IMR-90 (cell line): Measurements from ENCODE around the gene TK2. TPM values are rescaled to one million over a fixed set of nuclear protein-coding genes. Genes with fewer than 3 reads are reported as not detected.

Experiments used
- ATAC-seq: fragments of 200-7000 bp; cut with Tn5 transposase; 2 replicates; pipeline ENCODE4 v1.9.1; 2020; ENCODE audit warnings: low read depth, mild to moderate bottlenecking, moderate library complexity
- BruUV-seq: library from RNA; stranded (reverse); fragments of 400-500 nt; replicated peaks from 2 replicates; lab custom pipeline; 2021; lab: Mats Ljungman, UMichigan
- CTCF ChIA-PET: fragments of 300-600 bp; formaldehyde crosslinking; extraction: SDS; loops from one replicate; lab custom pipeline; 2021; ENCODE audit warnings: antibody characterized with exemption; lab: Yijun Ruan, JAX
- POLR2A ChIA-PET: fragments of 300-600 bp; sonication (Branson Sonifier 250); formaldehyde crosslinking; loops from one replicate; lab custom pipeline; 2022; ENCODE audit warnings: antibody characterized with exemption; ENCODE audit not compliant: unreplicated experiment; lab: Charles Lee
- DNase-seq: peaks from one replicate; pipeline ENCODE4 v3.0.0; 2013
- H2AFZ ChIP-seq: replicated peaks from 2 replicates; pipeline ENCODE3; 2013; ENCODE audit warnings: low read length, mild to moderate bottlenecking; ENCODE audit not compliant: poor library complexity
- H2AK5ac ChIP-seq: 2 replicates; pipeline ENCODE4 v1.6.1; 2013; ENCODE audit warnings: low read depth, low read length, inconsistent platforms
- H2AK9ac ChIP-seq: replicated peaks from 2 replicates; pipeline ENCODE3; 2013; ENCODE audit warnings: mild to moderate bottlenecking, low read depth, low read length, moderate library complexity; ENCODE audit not compliant: poor library complexity
- H2BK120ac ChIP-seq: 2 replicates; pipeline ENCODE4 v1.6.1; 2013; ENCODE audit warnings: low read depth, low read length, inconsistent platforms
- H2BK15ac ChIP-seq: 3 replicates; pipeline ENCODE4 v1.6.1; 2013; ENCODE audit warnings: low read depth, low read length, inconsistent platforms
- H2BK20ac ChIP-seq: 2 replicates; pipeline ENCODE4 v1.6.1; 2013; ENCODE audit warnings: low read depth, mild to moderate bottlenecking, inconsistent platforms, low read length, moderate library complexity
- H2BK5ac ChIP-seq: 2 replicates; pipeline ENCODE4 v1.6.1; 2013; ENCODE audit warnings: mild to moderate bottlenecking, low read depth, low read length, inconsistent platforms; ENCODE audit not compliant: poor library complexity, severe bottlenecking
- H3K14ac ChIP-seq: replicated peaks from 2 replicates; pipeline ENCODE4 v1.6.1; 2013; ENCODE audit warnings: low read depth, low read length, inconsistent platforms
- H3K18ac ChIP-seq: 2 replicates; pipeline ENCODE4 v1.6.1; 2013; ENCODE audit warnings: low read depth, low read length, control low read depth
- H3K23ac ChIP-seq: 2 replicates; pipeline ENCODE4 v1.6.1; 2013; ENCODE audit warnings: low read depth, low read length, inconsistent platforms
- H3K27ac ChIP-seq: 2 replicates; pipeline ENCODE4 v1.5.1; 2013; ENCODE audit warnings: mild to moderate bottlenecking, control low read depth, low read length; ENCODE audit not compliant: insufficient read depth
- H3K27me3 ChIP-seq: 2 replicates; pipeline ENCODE4 v1.6.1; 2013; ENCODE audit warnings: low read length; ENCODE audit not compliant: control insufficient read depth, insufficient read depth
- H3K36me3 ChIP-seq: 2 replicates; pipeline ENCODE4 v1.6.1; 2013; ENCODE audit warnings: low read length, mixed read lengths; ENCODE audit not compliant: control insufficient read depth, insufficient read depth
- H3K4ac ChIP-seq: 2 replicates; pipeline ENCODE4 v1.6.1; 2013; ENCODE audit warnings: low read depth, low read length, inconsistent platforms
- H3K4me1 ChIP-seq: 2 replicates; pipeline ENCODE4 v1.6.1; 2013; ENCODE audit warnings: low read length, mixed read lengths; ENCODE audit not compliant: control insufficient read depth, insufficient read depth
- H3K4me2 ChIP-seq: 2 replicates; pipeline ENCODE4 v1.6.1; 2013; ENCODE audit warnings: low read depth, mild to moderate bottlenecking, control low read depth, low read length, moderate library complexity
- H3K4me3 ChIP-seq: 2 replicates; pipeline ENCODE4 v1.5.1; 2013; ENCODE audit warnings: low read depth, mild to moderate bottlenecking, control low read depth, low read length, moderate library complexity; ENCODE audit not compliant: insufficient read depth
- H3K56ac ChIP-seq: 2 replicates; pipeline ENCODE4 v1.6.1; 2013; ENCODE audit warnings: low read length, inconsistent platforms; ENCODE audit not compliant: insufficient read depth; ENCODE audit errors: extremely low read depth
- H3K79me1 ChIP-seq, 2 experiments: 2 replicates each; pipeline ENCODE4 v1.6.1; 2013; ENCODE audit warnings: low read length in 2 of 2, inconsistent platforms in 1 of 2, low read depth in 1 of 2
- H3K9ac ChIP-seq: 2 replicates; pipeline ENCODE4 v1.6.1; 2013; ENCODE audit warnings: low read depth, low read length, control low read depth
- H3K9me1 ChIP-seq: 2 replicates; pipeline ENCODE4 v1.6.1; 2013; ENCODE audit warnings: low read length, inconsistent platforms; ENCODE audit not compliant: insufficient read depth
- H3K9me3 ChIP-seq: 2 replicates; pipeline ENCODE4 v1.6.1; 2013; ENCODE audit warnings: low read length; ENCODE audit not compliant: control insufficient read depth, insufficient read depth
- H4K20me1 ChIP-seq: 2 replicates; pipeline ENCODE4 v1.6.1; 2013; ENCODE audit warnings: low read length, inconsistent platforms; ENCODE audit not compliant: insufficient read depth
- H4K5ac ChIP-seq: 2 replicates; pipeline ENCODE4 v1.6.1; 2013; ENCODE audit warnings: mild to moderate bottlenecking, low read depth, low read length, control low read depth
- H4K8ac ChIP-seq, 2 experiments: 2 replicates each; pipeline ENCODE4 v1.6.1; 2013; ENCODE audit warnings: low read depth in 2 of 2, low read length in 2 of 2, control low read depth in 1 of 2, inconsistent platforms in 1 of 2
- H4K91ac ChIP-seq: 2 replicates; pipeline ENCODE4 v1.6.1; 2013; ENCODE audit warnings: low read depth, low read length, inconsistent platforms; ENCODE audit not compliant: insufficient read depth
- CHD1 ChIP-seq: IDR thresholded peaks from 2 replicates; pipeline ENCODE4 v1.6.1; 2012; ENCODE audit warnings: low read depth, low read length, improper control_type of control experiment
- CTCF ChIP-seq: conservative IDR thresholded peaks from 2 replicates; pipeline ENCODE4 v1.5.1; 2012; ENCODE audit warnings: mild to moderate bottlenecking, low read depth, low read length, improper control_type of control experiment
- FOS ChIP-seq: fragments of 150-350 bp; IDR thresholded peaks from 2 replicates; pipeline ENCODE4 v1.6.1; 2016; ENCODE audit warnings: low read depth, low read length
- MAFK ChIP-seq: IDR thresholded peaks from 2 replicates; pipeline ENCODE4 v1.6.1; 2012; ENCODE audit warnings: low read depth, low read length, improper control_type of control experiment
- MAZ ChIP-seq: IDR thresholded peaks from 2 replicates; pipeline ENCODE4 v1.6.1; 2012; ENCODE audit warnings: low read depth, mild to moderate bottlenecking, low read length, improper control_type of control experiment, moderate library complexity, borderline replicate concordance
- NFE2L2 ChIP-seq: fragments of 150-350 bp; IDR thresholded peaks from 2 replicates; pipeline ENCODE4 v1.6.1; 2016; ENCODE audit warnings: low read depth, mild to moderate bottlenecking, low read length
- RFX5 ChIP-seq: IDR thresholded peaks from 2 replicates; pipeline ENCODE4 v1.8.0; 2012; ENCODE audit warnings: low read depth, mild to moderate bottlenecking, low read length, moderate library complexity
- SMC3 ChIP-seq: fragments of 150-350 bp; IDR thresholded peaks from 2 replicates; pipeline ENCODE4 v1.6.1; 2016; ENCODE audit warnings: low read depth, mild to moderate bottlenecking, antibody characterized with exemption, low read length, moderate library complexity
- WGBS, 2 experiments: methylation state at CpG; one replicate each; pipeline versions ENCODE4 v1.1.5 to v1.1.7; 2013; ENCODE audit warnings: missing lambda C conversion rate in 2 of 2; ENCODE audit not compliant: insufficient read length in 1 of 2; ENCODE audit errors: extremely low coverage in 2 of 2; 5-methylcytosine and 5-hydroxymethylcytosine counted together
- dilution Hi-C: fragments of 300-500 bp; cut with HindIII; formaldehyde crosslinking; loops from one replicate; pipeline ENCODE4 v1.14.3; 2018; ENCODE audit warnings: low sequenced_read_pairs; ENCODE audit not compliant: unreplicated experiment
- in situ Hi-C: fragments of 300-500 bp; cut with MboI; formaldehyde crosslinking; loops from 3 replicates; pipeline ENCODE4 v1.14.3; 2019; ENCODE audit warnings: low sequenced_read_pairs, inconsistent platforms, mixed read lengths
- intact Hi-C: fragments of 100-400 bp; cut with micrococcal nuclease; formaldehyde crosslinking; loops from 2 replicates; pipeline ENCODE4 v1.10.0; 2022
- polyA plus RNA-seq, 3 experiments: library from polyadenylated mRNA; depleted of rRNA; stranded (reverse); fragments of >200 nt; gene quantifications; 2 replicates each; pipeline ENCODE4 v1.2.3, GENCODE V29; 2012; ENCODE audit warnings: low replicate concordance in 1 of 3
- total RNA-seq: library from RNA; depleted of rRNA; stranded (reverse); fragments of >200 nt; gene quantifications from 2 replicates; pipeline ENCODE4 v1.2.3, GENCODE V29; 2012

The TK2 gene
- total and polyA plus RNA-seq, 2 of the 4 experiments (the other 2 are of a cell fraction): 14.7 to 16.5 TPM

- CTCF ChIA-PET: interaction anchor here (1.1 to 1.4 kb wide), 2 partner anchors 27 to 81 kb away, joined by 3 read pairs; no protein-coding TSS in a partner anchor
- no peak overlapping the region for H2BK20ac ChIP-seq
- H3K79me1 ChIP-seq: no peaks in the 10 kb centered on the region
- H3K4me2 ChIP-seq: no peak overlapping the region
- H3K27me3 ChIP-seq: no peaks in the 10 kb centered on the region
- H2BK15ac ChIP-seq: no peak overlapping the region
- H3K36me3 ChIP-seq: no peaks in the 10 kb centered on the region
- H3K23ac ChIP-seq: no peak overlapping the region
- 0 out of 2 replicates have a peak, but pooled peaks cover 3% of the 10 kb centered on the region for H3K9me1 ChIP-seq
- H4K5ac ChIP-seq: no peak overlapping the region
- no peak overlapping the region for H2AK9ac ChIP-seq
- H2AFZ ChIP-seq: no peak overlapping the region
- peaks cover 11% of the 10 kb centered on the region; the same call in 1 of the 2 replicates for H3K4me1 ChIP-seq
- H3K4ac ChIP-seq: no peak overlapping the region
- in situ Hi-C loops: loop anchor here (5.0 kb wide), 1 partner anchor 81 kb away; no protein-coding TSS in a partner anchor
- no peak overlapping the region for H3K27ac ChIP-seq
- 0 out of 2 replicates have a peak, but pooled peaks cover 3% of the 10 kb centered on the region for H3K9me3 ChIP-seq
- H2BK120ac ChIP-seq: no peak overlapping the region
- no peak overlapping the region for H3K18ac ChIP-seq
- no peak overlapping the region for H2BK5ac ChIP-seq
- ATAC-seq (no peak), DNase-seq (no peak)
- no peak overlapping the region for H3K56ac ChIP-seq
- 100% methylated on average over 1 of the region's 1 CpG; no CpG with 5 or more reads in 1 of the 2 experiments for WGBS, 2 experiments
- no peaks in the 10 kb centered on the region for H4K20me1 ChIP-seq
- H3K9ac ChIP-seq: no peak overlapping the region
- TF ChIP-seq FOS (no peak), CHD1 (no peak), RFX5 (no peak), MAZ (no peak), NFE2L2 (no peak), MAFK (no peak), CTCF (no peak), SMC3 (no peak)
- H3K4me3 ChIP-seq: no peak overlapping the region
- BruUV-seq: no TSS peak
- intact Hi-C loops: no loop called here
- H3K14ac ChIP-seq: no peak overlapping the region
- POLR2A ChIA-PET: interaction anchor here (0.6 kb wide), 1 partner anchor 27 kb away, joined by 5 read pairs; no protein-coding TSS in a partner anchor
- no peak overlapping the region for H4K8ac ChIP-seq
- no peak overlapping the region for H2AK5ac ChIP-seq
- no peak overlapping the region for H4K91ac ChIP-seq
- dilution Hi-C loops: no loop called here
Measured at GRCh38 chr16:66488505-66488904, 61.4 kb downstream of the TK2 start.
